Measurements from ENCODE around the gene GRK6. TPM values are rescaled to one million over a fixed set of nuclear protein-coding genes. Genes with fewer than 3 reads are reported as not detected.

Gene GRK6
- polyA plus RNA-seq, 1 experiment = 37.7 TPM

DNA sequence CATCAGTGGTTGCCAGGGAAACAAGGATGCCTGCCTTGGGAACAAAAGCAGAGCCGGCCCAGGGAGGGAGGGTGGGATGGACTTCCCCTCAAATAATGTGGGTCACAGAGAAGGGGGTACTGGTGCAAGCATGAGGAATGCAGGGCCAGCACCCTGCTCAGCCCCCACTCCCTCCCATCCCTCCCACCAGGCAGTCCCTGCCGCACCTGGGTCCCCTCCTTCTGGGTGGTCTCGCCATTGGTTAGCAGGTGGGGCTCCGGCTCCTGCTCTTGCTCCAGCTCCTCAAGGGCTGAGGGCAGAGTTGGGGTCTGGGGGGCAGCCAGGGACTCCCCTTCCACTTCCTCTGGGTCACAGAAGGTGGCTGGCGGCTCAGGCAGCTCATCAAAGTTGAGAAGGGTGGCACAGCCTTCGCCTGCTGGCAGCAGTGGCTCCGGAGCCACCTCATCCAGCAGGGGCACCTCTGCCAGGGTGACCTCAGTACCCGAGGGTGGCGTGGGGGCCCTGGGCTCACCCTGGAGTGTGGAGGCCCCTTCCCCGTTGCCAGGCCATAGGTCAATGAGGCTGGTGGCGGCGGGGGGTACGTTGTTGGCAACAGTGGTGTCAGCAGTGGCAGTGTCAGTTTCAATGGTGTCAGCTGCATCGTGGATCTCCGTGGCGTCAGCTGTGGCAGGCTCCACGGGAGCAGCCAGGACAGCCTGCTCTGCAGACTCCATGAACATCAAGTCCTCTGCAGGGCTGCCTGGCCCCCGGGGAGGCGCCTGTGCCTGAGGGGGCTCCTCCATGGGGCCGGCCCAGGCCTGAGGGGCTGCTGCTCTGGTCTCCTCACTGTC is 31.6 kb downstream of the GRK6 start:
- TF ChIP-seq, protein P1, sequence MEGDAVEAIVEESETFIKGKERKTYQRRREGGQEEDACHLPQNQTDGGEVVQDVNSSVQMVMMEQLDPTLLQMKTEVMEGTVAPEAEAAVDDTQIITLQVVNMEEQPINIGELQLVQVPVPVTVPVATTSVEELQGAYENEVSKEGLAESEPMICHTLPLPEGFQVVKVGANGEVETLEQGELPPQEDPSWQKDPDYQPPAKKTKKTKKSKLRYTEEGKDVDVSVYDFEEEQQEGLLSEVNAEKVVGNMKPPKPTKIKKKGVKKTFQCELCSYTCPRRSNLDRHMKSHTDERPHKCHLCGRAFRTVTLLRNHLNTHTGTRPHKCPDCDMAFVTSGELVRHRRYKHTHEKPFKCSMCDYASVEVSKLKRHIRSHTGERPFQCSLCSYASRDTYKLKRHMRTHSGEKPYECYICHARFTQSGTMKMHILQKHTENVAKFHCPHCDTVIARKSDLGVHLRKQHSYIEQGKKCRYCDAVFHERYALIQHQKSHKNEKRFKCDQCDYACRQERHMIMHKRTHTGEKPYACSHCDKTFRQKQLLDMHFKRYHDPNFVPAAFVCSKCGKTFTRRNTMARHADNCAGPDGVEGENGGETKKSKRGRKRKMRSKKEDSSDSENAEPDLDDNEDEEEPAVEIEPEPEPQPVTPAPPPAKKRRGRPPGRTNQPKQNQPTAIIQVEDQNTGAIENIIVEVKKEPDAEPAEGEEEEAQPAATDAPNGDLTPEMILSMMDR (IDR thresholded peaks at IDR 0.05; ENCODE audit: insufficient read depth, low read depth, low read length) = no peak

GRCh38 chr5:177458912-177459350 is 32.5 kb downstream of the GRK6 start:
- Histone ChIP-seq H3K27me3 (ENCODE audit: control insufficient read depth, insufficient read depth, low read length) (no peaks in the 10 kb centered on the region), H3K36me3 (ENCODE audit: control insufficient read depth, insufficient read depth, low read length) (peaks cover 41% of the 10 kb centered on the region), H3K4me3 (ENCODE audit: low read depth, low read length) (no peak overlapping the region)
- DNase-seq (ENCODE audit: low read depth) = no peak
- TF ChIP-seq, protein P1 (IDR thresholded peaks at IDR 0.05; ENCODE audit: insufficient read depth, low read depth, low read length) = no peak
- ChIA-PET CTCF (interaction anchor here (7.8 to 18.6 kb wide), 2 partner anchors 37 to 54 kb away, joined by 82 to 352 read pairs; partner anchors contain the start of genes F12, PDLIM7 and PFN3), POLR2A (no interaction called here)

More for the DNA sequence above, 31.6 kb downstream of the GRK6 start:
- CTCF ChIA-PET = interaction anchor here (0.8 to 18.6 kb wide), 17 partner anchors 8 to 344 kb away, joined by 3 to 352 read pairs (median 5); partner anchors contain the start of genes F12, PDLIM7 and PFN3
- Histone ChIP-seq H3K27me3 (ENCODE audit: control insufficient read depth, insufficient read depth, low read length) (no peaks in the 10 kb centered on the region), H3K4me3 (ENCODE audit: low read depth, low read length) (no peak overlapping the region), H3K36me3 (ENCODE audit: control insufficient read depth, insufficient read depth, low read length) (peaks cover 39% of the 10 kb centered on the region)
- DNase-seq (ENCODE audit: low read depth) = no peak
- POLR2A ChIA-PET = interaction anchor here (0.8 kb wide), 1 partner anchor 37 kb away, joined by 8 read pairs; no protein-coding TSS in a partner anchor

DNA sequence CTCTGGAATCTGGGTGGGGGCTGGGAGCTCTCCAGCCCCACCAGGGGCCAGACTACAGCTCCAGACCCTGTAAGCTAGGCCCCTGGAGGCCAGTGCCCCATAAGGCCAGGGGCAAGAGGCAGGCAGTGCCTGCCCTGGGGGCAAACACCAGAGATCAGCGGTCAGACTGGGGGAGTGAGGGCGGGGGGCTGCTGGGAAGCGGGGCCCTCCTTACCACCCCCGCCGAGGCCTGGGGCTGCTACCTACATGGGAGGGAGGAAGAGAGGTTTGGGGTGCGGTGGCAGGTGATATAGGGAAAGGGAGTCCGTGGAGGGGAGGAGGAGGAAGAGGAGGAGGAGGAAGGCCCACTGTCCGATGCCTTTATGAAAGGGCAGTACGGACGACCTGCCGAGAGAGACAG is 32.9 kb downstream of the GRK6 start:
- CTCF ChIA-PET = interaction anchor here (1.7 to 18.6 kb wide), 3 partner anchors 37 to 70 kb away, joined by 4 to 352 read pairs (median 82); partner anchors contain the start of genes F12, PDLIM7 and PFN3
- POLR2A ChIA-PET = no interaction called here
- Histone ChIP-seq H3K36me3 (ENCODE audit: control insufficient read depth, insufficient read depth, low read length) (peaks cover 41% of the 10 kb centered on the region), H3K27me3 (ENCODE audit: control insufficient read depth, insufficient read depth, low read length) (no peaks in the 10 kb centered on the region), H3K4me3 (ENCODE audit: low read depth, low read length) (no peak overlapping the region)
- TF ChIP-seq, protein P1 (IDR thresholded peaks at IDR 0.05; ENCODE audit: insufficient read depth, low read depth, low read length) = no peak
- DNase-seq (ENCODE audit: low read depth) = no peak

DNA sequence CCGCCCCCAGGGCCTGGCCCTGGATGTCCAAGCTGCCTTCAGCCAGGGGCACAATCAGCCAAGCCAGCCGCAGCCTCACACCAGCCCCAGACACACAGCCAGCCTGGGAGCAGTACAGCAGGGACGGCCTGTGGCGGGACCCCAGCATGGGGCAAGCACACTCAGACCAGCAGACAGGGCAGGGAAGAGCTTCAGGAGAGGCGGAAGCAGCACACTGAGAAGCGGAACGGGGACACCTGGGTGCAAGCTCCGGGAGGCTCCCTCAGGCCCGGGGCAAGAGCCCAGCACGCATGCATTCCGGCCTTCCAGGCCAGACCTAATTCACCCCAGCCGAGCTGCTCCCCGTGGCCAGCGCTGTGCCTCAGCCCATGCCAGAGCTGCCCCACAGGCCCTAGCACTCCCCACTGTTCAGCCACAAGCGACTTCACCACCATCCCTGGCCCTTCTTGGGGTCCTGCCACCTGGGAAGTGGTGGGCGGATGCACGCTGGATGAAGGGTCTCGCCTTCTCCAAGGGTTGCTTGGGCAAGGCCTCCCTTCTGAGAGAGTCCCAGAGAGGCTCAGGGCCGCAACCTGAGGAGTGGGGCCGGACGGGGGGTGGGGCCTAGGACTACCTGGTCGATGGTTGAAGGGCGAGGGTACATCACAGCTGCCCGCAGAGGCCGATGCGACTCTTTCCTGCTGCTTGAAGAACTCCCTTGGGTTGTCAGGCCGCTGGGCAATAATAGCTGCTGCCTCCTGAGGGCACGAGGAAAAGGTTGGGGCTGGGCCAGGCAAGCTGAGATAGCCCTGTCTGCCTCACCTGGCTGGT is 33.5 kb downstream of the GRK6 start:
- POLR2A ChIA-PET = no interaction called here
- CTCF ChIA-PET = interaction anchor here (1.1 to 18.6 kb wide), 4 partner anchors 12 to 70 kb away, joined by 4 to 352 read pairs (median 44); partner anchors contain the start of genes F12, PDLIM7 and PFN3
- TF ChIP-seq, protein P1 (IDR thresholded peaks at IDR 0.05; ENCODE audit: insufficient read depth, low read depth, low read length) = no peak
- no peak for DNase-seq (ENCODE audit: low read depth)
- peaks cover 41% of the 10 kb centered on the region for H3K36me3 ChIP-seq (ENCODE audit: control insufficient read depth, insufficient read depth, low read length)
- no peak overlapping the region for H3K4me3 ChIP-seq (ENCODE audit: low read depth, low read length)
- no peaks in the 10 kb centered on the region for H3K27me3 ChIP-seq (ENCODE audit: control insufficient read depth, insufficient read depth, low read length)

Data from BJ (cell line).